Measurements from ENCODE around the gene PWWP2A. TPM values are rescaled to one million over a fixed set of nuclear protein-coding genes. Genes with fewer than 3 reads are reported as not detected.
A peak's percentile ranks its signal among the peaks of the same experiment; 100 is the strongest.

Gene PWWP2A
- total RNA-seq, 1 donor: 26.8 TPM

- H3K4me1 ChIP-seq (ENCODE audit: insufficient read depth, low read length): peaks cover 13% of the 10 kb centered on the region
- H3K9me3 ChIP-seq (ENCODE audit: low read depth, low read length): no peaks in the 10 kb centered on the region
- peak overlapping the region; percentile 87 for H3K27ac ChIP-seq (ENCODE audit: low read depth, low read length)
- H2AFZ ChIP-seq (ENCODE audit: low read length): peak overlapping the region; percentile 86
- H3K4me3 ChIP-seq (ENCODE audit: insufficient read depth, low read length): peak overlapping the region; percentile 40
- peak; percentile 92 for DNase-seq (ENCODE audit: insufficient read length, low spot score, missing footprints)
- H3K27me3 ChIP-seq (ENCODE audit: insufficient read depth, low read length): no peaks in the 10 kb centered on the region
- no peak for TF ChIP-seq CTCF (IDR thresholded peaks at IDR 0.05; ENCODE audit: extremely low read depth, low read depth, low read length)
- peak overlapping the region; percentile 74 for H3K4me2 ChIP-seq (ENCODE audit: insufficient read depth, low read length)
- H3K36me3 ChIP-seq (ENCODE audit: insufficient read depth, low read length): no peaks in the 10 kb centered on the region
- no peaks in the 10 kb centered on the region for H3K79me2 ChIP-seq (ENCODE audit: insufficient read depth, low read length)
- H4K20me1 ChIP-seq (ENCODE audit: insufficient read depth, low read length): no peaks in the 10 kb centered on the region
These were observed 14.0 kb upstream of the PWWP2A start for GRCh38 chr5:160133071-160133917.

GRCh38 chr5:160129841-160130240, 10.6 kb upstream of the PWWP2A start:
- no peaks in the 10 kb centered on the region for H3K27me3 ChIP-seq (ENCODE audit: insufficient read depth, low read length)
- H3K9me3 ChIP-seq (ENCODE audit: low read depth, low read length): no peaks in the 10 kb centered on the region
- H2AFZ ChIP-seq (ENCODE audit: low read length): no peak overlapping the region
- H3K79me2 ChIP-seq (ENCODE audit: insufficient read depth, low read length): no peaks in the 10 kb centered on the region
- peak; percentile 89 for DNase-seq (ENCODE audit: insufficient read length, low spot score, missing footprints)
- H3K4me2 ChIP-seq (ENCODE audit: insufficient read depth, low read length): no peak overlapping the region
- H4K20me1 ChIP-seq (ENCODE audit: insufficient read depth, low read length): no peaks in the 10 kb centered on the region
- peaks cover 13% of the 10 kb centered on the region for H3K4me1 ChIP-seq (ENCODE audit: insufficient read depth, low read length)
- no peak overlapping the region for H3K4me3 ChIP-seq (ENCODE audit: insufficient read depth, low read length)
- H3K27ac ChIP-seq (ENCODE audit: low read depth, low read length): no peak overlapping the region
- TF ChIP-seq CTCF (IDR thresholded peaks at IDR 0.05; ENCODE audit: extremely low read depth, low read depth, low read length): no peak
- H3K36me3 ChIP-seq (ENCODE audit: insufficient read depth, low read length): no peaks in the 10 kb centered on the region

- Histone ChIP-seq H3K27me3 (ENCODE audit: insufficient read depth, low read length) (no peaks in the 10 kb centered on the region), H3K36me3 (ENCODE audit: insufficient read depth, low read length) (no peaks in the 10 kb centered on the region), H3K4me2 (ENCODE audit: insufficient read depth, low read length) (no peak overlapping the region), H3K4me3 (ENCODE audit: insufficient read depth, low read length) (no peak overlapping the region), H4K20me1 (ENCODE audit: insufficient read depth, low read length) (no peaks in the 10 kb centered on the region), H3K4me1 (ENCODE audit: insufficient read depth, low read length) (peaks cover 10% of the 10 kb centered on the region), H3K79me2 (ENCODE audit: insufficient read depth, low read length) (no peaks in the 10 kb centered on the region), H3K9me3 (ENCODE audit: low read depth, low read length) (no peaks in the 10 kb centered on the region), H3K27ac (ENCODE audit: low read depth, low read length) (no peak overlapping the region), H2AFZ (ENCODE audit: low read length) (no peak overlapping the region)
- peak; percentile 19 for DNase-seq (ENCODE audit: insufficient read length, low spot score, missing footprints)
- no peak for TF ChIP-seq CTCF (IDR thresholded peaks at IDR 0.05; ENCODE audit: extremely low read depth, low read depth, low read length)
These were observed 9.4 kb upstream of the PWWP2A start for GRCh38 chr5:160128632-160129031.

GRCh38 chr5:160119905-160120266, 636 bp upstream of the PWWP2A start:
- no peak overlapping the region for H3K4me2 ChIP-seq (ENCODE audit: insufficient read depth, low read length)
- no peak for DNase-seq (ENCODE audit: insufficient read length, low spot score, missing footprints)
- peak overlapping the region; percentile 15 for H3K27ac ChIP-seq (ENCODE audit: low read depth, low read length)
- H2AFZ ChIP-seq (ENCODE audit: low read length): no peak overlapping the region
- peaks cover 5% of the 10 kb centered on the region for H3K4me1 ChIP-seq (ENCODE audit: insufficient read depth, low read length)
- no peaks in the 10 kb centered on the region for H3K9me3 ChIP-seq (ENCODE audit: low read depth, low read length)
- H3K79me2 ChIP-seq (ENCODE audit: insufficient read depth, low read length): peaks cover 35% of the 10 kb centered on the region
- H3K4me3 ChIP-seq (ENCODE audit: insufficient read depth, low read length): no peak overlapping the region
- peak; percentile 22 for TF ChIP-seq CTCF (IDR thresholded peaks at IDR 0.05; ENCODE audit: extremely low read depth, low read depth, low read length)
- H3K27me3 ChIP-seq (ENCODE audit: insufficient read depth, low read length): no peaks in the 10 kb centered on the region
- H4K20me1 ChIP-seq (ENCODE audit: insufficient read depth, low read length): peaks cover 7% of the 10 kb centered on the region
- H3K36me3 ChIP-seq (ENCODE audit: insufficient read depth, low read length): peaks cover 22% of the 10 kb centered on the region
